ENCODE data around the gene ANKRD23.
"Not testable (repeated sequence)": the region's sequence is repeated elsewhere in the genome, so short reads cannot be mapped to it uniquely, and the experiment has no call there.

The ANKRD23 gene

DNA sequence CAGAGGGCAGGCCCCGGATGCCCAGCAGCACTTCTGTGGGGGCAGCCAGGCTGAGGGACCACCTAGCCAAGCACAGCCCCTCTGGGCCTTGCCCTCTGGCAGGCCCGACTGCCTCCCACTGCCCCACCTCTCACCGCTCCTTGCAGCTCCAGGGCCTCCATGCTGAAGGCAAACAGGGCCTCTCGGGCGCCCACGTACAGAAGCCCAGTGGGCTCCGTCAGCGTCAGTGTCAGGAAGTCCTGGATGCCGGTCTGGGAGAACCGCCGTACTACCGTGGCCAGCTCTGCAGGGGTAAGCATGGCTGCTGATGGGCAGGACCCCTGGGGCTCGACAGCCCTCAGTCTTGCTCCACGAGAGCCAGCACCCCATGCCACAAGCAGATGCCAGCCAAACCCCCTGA is 22.3 kb upstream of the ANKRD23 start:
- Histone ChIP-seq H3K36me3 (ENCODE audit: insufficient read depth, insufficient read length, low read length) (peaks cover 64% of the 10 kb centered on the region), H3K4me1 (ENCODE audit: insufficient read depth, insufficient read length) (peaks cover 24% of the 10 kb centered on the region), H3K27me3 (ENCODE audit: insufficient read depth, insufficient read length) (peaks cover 3% of the 10 kb centered on the region), H3K4me3 (ENCODE audit: insufficient read length, low read depth) (no peak overlapping the region), H3K9me3 (ENCODE audit: insufficient read depth, low read length) (no peaks in the 10 kb centered on the region), H3K9ac (ENCODE audit: insufficient read length, low read depth) (peak overlapping the region; percentile 58)
- no peak for DNase-seq (ENCODE audit: low read depth, low spot score)
- TF ChIP-seq YY1 (IDR thresholded peaks at IDR 0.05; ENCODE audit: insufficient read depth, insufficient read length) = no peak
- TF ChIP-seq SUZ12 (IDR thresholded peaks at IDR 0.05; ENCODE audit: extremely low read depth, insufficient read depth, insufficient read length) = no peak
- TF ChIP-seq ZNF274 (IDR thresholded peaks at IDR 0.05; ENCODE audit: low read depth, low read length) = no peak

- Histone ChIP-seq H3K9ac (ENCODE audit: insufficient read length, low read depth) (no peak overlapping the region), H3K9me3 (ENCODE audit: insufficient read depth, low read length) (no peaks in the 10 kb centered on the region), H3K27me3 (ENCODE audit: insufficient read depth, insufficient read length) (peaks cover 3% of the 10 kb centered on the region), H3K4me3 (ENCODE audit: insufficient read length, low read depth) (no peak overlapping the region), H3K4me1 (ENCODE audit: insufficient read depth, insufficient read length) (peaks cover 23% of the 10 kb centered on the region), H3K36me3 (ENCODE audit: insufficient read depth, insufficient read length, low read length) (peaks cover 68% of the 10 kb centered on the region)
- no peak for DNase-seq (ENCODE audit: low read depth, low spot score)
- no peak for TF ChIP-seq SUZ12 (IDR thresholded peaks at IDR 0.05; ENCODE audit: extremely low read depth, insufficient read depth, insufficient read length)
- TF ChIP-seq YY1 (IDR thresholded peaks at IDR 0.05; ENCODE audit: insufficient read depth, insufficient read length) = no peak
- no peak for TF ChIP-seq ZNF274 (IDR thresholded peaks at IDR 0.05; ENCODE audit: low read depth, low read length)
Observed at GRCh38 chr2:96865654-96866053, 21.8 kb upstream of the ANKRD23 start.

GRCh38 chr2:96864343-96865091 is 20.7 kb upstream of the ANKRD23 start:
- H3K27me3 ChIP-seq (ENCODE audit: insufficient read depth, insufficient read length) = no peaks in the 10 kb centered on the region
- H3K9ac ChIP-seq (ENCODE audit: insufficient read length, low read depth) = no peak overlapping the region
- peaks cover 22% of the 10 kb centered on the region for H3K4me1 ChIP-seq (ENCODE audit: insufficient read depth, insufficient read length)
- no peak for TF ChIP-seq SUZ12 (IDR thresholded peaks at IDR 0.05; ENCODE audit: extremely low read depth, insufficient read depth, insufficient read length)
- no peak for TF ChIP-seq YY1 (IDR thresholded peaks at IDR 0.05; ENCODE audit: insufficient read depth, insufficient read length)
- TF ChIP-seq ZNF274 (IDR thresholded peaks at IDR 0.05; ENCODE audit: low read depth, low read length) = no peak
- no peak overlapping the region for H3K4me3 ChIP-seq (ENCODE audit: insufficient read length, low read depth)
- peaks cover 76% of the 10 kb centered on the region for H3K36me3 ChIP-seq (ENCODE audit: insufficient read depth, insufficient read length, low read length)
- no peaks in the 10 kb centered on the region for H3K9me3 ChIP-seq (ENCODE audit: insufficient read depth, low read length)
- DNase-seq (ENCODE audit: low read depth, low spot score) = no peak

GRCh38 chr2:96863575-96864342 is 19.9 kb upstream of the ANKRD23 start:
- peaks cover 76% of the 10 kb centered on the region for H3K36me3 ChIP-seq (ENCODE audit: insufficient read depth, insufficient read length, low read length)
- no peak for TF ChIP-seq SUZ12 (IDR thresholded peaks at IDR 0.05; ENCODE audit: extremely low read depth, insufficient read depth, insufficient read length)
- no peak for TF ChIP-seq YY1 (IDR thresholded peaks at IDR 0.05; ENCODE audit: insufficient read depth, insufficient read length)
- TF ChIP-seq ZNF274 (IDR thresholded peaks at IDR 0.05; ENCODE audit: low read depth, low read length) = no peak
- no peaks in the 10 kb centered on the region for H3K27me3 ChIP-seq (ENCODE audit: insufficient read depth, insufficient read length)

GRCh38 chr2:96863056-96863455 is 19.2 kb upstream of the ANKRD23 start:
- H3K4me1 ChIP-seq (ENCODE audit: insufficient read depth, insufficient read length) = peaks cover 25% of the 10 kb centered on the region

More at GRCh38 chr2:96863575-96864342, 19.9 kb upstream of the ANKRD23 start:
- Histone ChIP-seq H3K9me3 (ENCODE audit: insufficient read depth, low read length) (no peaks in the 10 kb centered on the region), H3K9ac (ENCODE audit: insufficient read length, low read depth) (no peak overlapping the region), H3K4me3 (ENCODE audit: insufficient read length, low read depth) (no peak overlapping the region), H3K4me1 (ENCODE audit: insufficient read depth, insufficient read length) (peaks cover 25% of the 10 kb centered on the region)
- DNase-seq (ENCODE audit: low read depth, low spot score) = no peak

GRCh38 chr2:96861074-96861473 is 17.3 kb upstream of the ANKRD23 start:
- no peaks in the 10 kb centered on the region for H3K9me3 ChIP-seq (ENCODE audit: insufficient read depth, low read length)
- H3K4me3 ChIP-seq (ENCODE audit: insufficient read length, low read depth) = no peak overlapping the region

More at GRCh38 chr2:96863056-96863455, 19.2 kb upstream of the ANKRD23 start:
- not testable (repeated sequence) for DNase-seq (ENCODE audit: low read depth, low spot score); H3K4me3 ChIP-seq (ENCODE audit: insufficient read length, low read depth); H3K27me3 ChIP-seq (ENCODE audit: insufficient read depth, insufficient read length); H3K9me3 ChIP-seq (ENCODE audit: insufficient read depth, low read length); H3K9ac ChIP-seq (ENCODE audit: insufficient read length, low read depth)
- peaks cover 76% of the 10 kb centered on the region for H3K36me3 ChIP-seq (ENCODE audit: insufficient read depth, insufficient read length, low read length)

More at GRCh38 chr2:96861074-96861473, 17.3 kb upstream of the ANKRD23 start:
- H3K9ac ChIP-seq (ENCODE audit: insufficient read length, low read depth) = no peak overlapping the region
- H3K36me3 ChIP-seq (ENCODE audit: insufficient read depth, insufficient read length, low read length) = peaks cover 57% of the 10 kb centered on the region
- DNase-seq (ENCODE audit: low read depth, low spot score) = no peak
- TF ChIP-seq YY1 (IDR thresholded peaks at IDR 0.05; ENCODE audit: insufficient read depth, insufficient read length) (no peak), ZNF274 (IDR thresholded peaks at IDR 0.05; ENCODE audit: low read depth, low read length) (no peak), SUZ12 (IDR thresholded peaks at IDR 0.05; ENCODE audit: extremely low read depth, insufficient read depth, insufficient read length) (no peak)
- peaks cover 19% of the 10 kb centered on the region for H3K4me1 ChIP-seq (ENCODE audit: insufficient read depth, insufficient read length)
- H3K27me3 ChIP-seq (ENCODE audit: insufficient read depth, insufficient read length) = no peaks in the 10 kb centered on the region

Measured in NT2/D1 (cell line).